GM19397 (cell line): Measurements from ENCODE around the gene LY6G5C.

Experiments used
- ATAC-seq: cut with Tn5 transposase; IDR thresholded peaks from one replicate; pipeline ENCODE4 v1.9.1; 2021; ENCODE audit warnings: mild to moderate bottlenecking, moderate library complexity; ENCODE audit not compliant: unreplicated experiment

The LY6G5C gene, protein sequence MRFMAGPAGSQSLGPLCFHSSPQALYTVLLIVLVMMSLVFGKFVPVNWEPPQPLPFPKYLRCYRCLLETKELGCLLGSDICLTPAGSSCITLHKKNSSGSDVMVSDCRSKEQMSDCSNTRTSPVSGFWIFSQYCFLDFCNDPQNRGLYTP

DNA sequence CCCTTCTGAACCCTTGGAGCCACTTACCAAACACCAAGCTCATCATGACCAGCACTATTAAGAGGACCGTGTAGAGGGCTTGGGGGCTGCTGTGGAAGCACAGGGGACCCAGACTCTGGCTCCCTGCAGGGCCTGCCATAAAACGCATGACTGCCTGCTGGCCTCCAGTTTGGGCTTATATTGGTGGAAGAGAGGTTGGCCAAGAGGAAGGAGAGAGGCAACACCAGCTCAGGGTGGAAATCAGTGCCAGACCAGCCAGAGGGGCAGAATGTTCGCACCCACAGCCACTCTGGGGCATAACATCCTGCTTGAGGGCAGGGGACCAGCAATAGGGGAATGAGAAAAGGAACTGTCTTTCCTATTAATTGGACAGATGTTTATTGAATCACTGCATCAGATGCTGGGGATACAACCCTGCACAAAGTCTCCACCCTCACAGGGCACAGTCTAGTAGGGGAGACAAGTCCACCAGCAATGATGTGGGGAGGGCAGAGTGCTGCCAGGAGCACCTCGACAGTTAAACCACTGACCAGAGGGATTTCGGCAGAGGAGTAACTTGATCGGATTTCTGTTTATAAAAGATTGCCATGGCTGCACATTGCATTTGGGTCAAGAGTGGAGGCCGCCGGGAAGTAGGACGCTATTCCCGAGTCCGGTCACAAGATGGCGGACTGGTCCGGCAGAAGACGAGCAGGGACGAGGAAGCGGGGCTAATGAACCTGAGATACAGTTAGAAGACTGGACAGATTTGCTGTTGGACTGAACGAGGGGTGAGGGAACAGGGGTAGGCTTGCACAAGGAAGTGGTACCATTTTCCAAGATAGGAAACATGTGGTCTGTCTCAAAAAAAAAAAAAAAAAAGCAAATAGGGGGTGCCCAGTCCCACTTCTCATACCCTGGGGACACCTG lies at the start of gene LY6G5C:
Gene LY6G5C (minus strand): TSS at position 842 of the 909 bp plus-strand sequence. CDS start 694 bp downstream, at position 148.
- ATAC-seq: peak; percentile 49

DNA sequence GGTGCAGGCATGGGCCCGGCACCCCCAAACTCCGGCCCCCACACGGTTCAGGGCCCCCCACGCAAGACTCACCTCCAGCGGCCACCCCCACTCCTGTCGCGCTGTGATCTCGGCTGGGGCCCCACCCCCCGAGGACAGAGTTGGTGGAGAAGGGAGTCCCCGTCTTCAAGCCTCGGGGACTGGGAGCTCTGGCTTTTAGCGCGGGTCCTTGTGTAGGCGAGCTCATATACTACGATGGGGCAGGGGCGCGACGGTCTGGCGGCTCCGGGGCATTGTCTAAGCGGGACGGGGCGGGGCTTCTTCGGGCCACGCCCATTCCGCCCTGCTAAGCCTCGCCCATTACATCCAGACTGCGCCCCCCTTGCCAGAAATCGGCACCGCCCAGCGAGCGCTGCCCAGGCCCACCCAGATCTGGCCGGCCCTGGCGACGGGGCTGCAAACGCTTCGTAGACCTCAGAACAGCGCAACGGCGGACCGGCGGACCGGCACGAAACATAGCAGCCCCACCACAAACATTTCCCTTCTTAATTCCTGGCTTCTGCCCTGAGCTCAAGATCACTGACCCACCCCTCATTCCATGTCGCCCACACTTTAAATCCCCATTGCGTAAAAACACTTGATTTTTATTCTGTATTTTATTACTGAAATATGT lies 49.2 kb upstream of the LY6G5C start:
- ATAC-seq: peak; percentile 36

DNA sequence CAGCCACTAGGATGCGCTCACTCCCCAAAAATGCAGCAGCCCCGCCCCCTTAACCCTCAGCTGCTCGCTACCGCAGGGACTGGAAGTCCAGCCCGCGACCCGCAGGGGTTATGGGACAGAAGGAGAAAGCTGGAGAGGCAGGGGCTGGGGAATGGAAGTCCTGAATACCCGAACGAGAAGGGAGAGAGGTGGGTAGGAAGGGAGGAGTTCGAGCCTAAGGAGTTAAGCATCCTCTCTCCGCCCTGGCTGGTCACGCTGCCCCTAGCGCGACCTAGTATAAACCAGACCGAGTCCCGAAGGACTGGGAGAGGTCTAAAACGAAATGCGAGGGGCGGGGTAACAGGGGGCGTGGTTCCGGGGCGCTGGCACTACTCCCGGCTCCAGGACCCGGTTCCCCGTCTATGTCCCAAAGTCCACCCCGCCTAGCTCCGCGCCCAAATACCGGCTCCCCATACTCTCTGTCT lies 48.7 kb upstream of the LY6G5C start:
- no peak for ATAC-seq

DNA sequence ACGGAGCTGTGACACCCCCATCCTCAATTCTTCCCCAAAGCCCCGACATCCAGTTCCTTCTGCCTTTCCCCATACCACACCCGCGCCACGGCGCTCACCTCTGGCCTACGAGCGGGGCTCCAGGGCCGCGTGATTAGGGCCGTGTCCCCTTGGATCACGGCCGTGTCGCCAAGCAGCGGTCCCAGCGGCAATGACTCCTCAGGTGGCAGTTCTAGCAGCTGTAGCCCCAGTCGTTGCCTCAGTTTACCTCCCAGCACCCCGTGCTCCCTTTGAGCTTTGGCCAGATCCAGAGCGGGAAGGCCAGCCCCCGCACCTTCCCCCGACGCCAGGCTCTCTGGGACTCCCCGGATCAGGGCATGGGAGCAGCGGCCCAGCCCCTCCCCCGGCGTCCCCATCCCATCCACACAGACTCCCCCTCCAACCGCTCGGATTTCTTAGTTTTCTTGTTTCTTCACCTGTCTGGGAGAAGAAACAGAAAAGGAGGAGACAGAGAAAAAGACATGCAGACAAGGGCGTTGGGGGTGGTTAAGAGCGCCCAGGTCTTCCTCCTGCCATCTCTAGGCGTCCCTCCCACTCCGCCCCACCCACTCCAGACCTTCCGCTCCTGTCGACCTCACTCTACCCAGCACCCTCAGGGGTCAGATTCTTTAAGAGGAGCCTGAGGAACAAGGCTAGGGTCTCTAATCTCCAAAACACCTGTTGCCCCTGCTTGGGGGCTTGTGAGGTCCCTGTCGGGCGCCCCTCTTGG lies 48.1 kb upstream of the LY6G5C start, which contains the start of gene DDAH2:
Gene DDAH2 (minus strand): TSS at position 533 of the 748 bp plus-strand sequence. CDS start 138 bp downstream, at position 395.
- ATAC-seq: no peak

DNA sequence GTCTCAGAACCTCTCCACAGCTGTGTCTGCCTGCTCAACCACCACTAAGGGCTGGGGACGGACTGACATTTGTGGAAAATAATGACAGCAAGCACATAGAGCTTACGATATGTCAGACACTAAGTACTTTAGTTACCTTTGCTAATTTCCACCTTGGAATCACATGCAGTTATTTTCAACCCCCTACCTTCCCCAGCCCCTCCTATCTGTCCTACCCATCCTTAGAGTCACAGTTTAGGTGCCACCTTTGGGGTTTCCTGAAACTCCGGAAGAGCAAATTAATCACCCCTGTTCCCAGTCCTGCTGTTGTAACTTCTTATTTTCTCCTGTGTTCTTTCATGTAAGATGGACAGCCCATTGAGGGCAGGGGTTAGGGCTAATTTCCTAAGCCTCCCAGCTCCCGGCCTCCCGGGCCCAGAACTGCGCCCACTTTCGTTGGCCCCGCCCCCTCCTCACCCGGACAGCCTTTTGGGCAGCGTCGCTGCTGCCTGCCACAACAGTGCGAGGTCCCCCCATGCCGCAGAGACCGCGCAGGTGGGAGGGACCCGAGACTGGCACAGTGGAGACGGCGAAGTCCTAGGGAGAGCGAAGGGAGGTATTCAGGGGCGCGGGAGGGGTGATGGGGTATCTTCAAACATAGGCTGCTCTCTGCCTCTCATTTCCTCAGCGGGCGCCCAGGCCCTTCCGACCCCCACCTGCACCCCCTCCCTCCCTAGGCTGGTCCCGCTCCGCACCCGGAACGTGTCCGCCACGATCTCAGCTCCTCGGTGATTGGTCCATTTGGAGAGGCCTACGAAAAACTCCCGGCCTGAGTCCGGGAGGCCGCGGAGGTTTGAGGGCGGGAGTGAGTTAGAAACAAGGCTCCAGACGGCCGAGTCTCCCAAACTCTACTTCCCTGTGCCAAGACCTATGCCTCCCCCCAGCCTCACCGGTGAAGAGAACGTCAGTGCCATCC lies 47.1 kb upstream of the LY6G5C start:
- ATAC-seq: no peak

DNA sequence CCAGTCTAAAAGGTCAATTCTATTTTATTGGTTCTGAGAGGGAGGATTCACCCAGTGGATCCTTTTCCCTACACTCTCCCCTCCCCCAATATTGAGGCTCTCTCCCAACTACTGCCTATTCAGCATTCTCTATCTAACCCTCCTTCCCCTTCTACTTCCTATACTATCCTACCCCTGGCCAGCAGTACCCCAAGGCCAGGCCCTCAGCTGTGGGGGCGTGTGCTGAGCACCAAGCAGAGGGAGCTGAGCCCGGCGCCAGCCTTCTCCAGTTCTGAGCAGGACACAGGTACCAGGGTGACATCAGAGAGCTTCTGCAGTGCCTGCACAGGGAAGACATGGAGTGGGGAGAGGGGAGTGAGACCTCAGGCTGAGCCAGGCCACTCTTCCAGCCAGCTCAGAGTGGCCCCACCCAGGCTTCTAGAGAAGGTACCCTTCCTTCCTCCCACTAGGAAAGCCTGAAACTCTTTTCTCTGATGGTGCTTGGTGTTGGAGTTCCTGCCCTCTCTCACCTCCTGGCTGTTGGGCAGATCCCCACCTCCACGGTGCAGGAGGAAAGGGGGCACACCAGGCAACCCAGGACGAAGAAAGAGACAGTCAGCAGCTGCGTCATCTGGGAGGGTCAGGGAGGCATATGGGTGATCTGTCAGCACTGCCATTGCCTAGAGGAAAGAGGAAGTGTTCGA lies 46.3 kb upstream of the LY6G5C start:
- ATAC-seq: peak; percentile 58

DNA sequence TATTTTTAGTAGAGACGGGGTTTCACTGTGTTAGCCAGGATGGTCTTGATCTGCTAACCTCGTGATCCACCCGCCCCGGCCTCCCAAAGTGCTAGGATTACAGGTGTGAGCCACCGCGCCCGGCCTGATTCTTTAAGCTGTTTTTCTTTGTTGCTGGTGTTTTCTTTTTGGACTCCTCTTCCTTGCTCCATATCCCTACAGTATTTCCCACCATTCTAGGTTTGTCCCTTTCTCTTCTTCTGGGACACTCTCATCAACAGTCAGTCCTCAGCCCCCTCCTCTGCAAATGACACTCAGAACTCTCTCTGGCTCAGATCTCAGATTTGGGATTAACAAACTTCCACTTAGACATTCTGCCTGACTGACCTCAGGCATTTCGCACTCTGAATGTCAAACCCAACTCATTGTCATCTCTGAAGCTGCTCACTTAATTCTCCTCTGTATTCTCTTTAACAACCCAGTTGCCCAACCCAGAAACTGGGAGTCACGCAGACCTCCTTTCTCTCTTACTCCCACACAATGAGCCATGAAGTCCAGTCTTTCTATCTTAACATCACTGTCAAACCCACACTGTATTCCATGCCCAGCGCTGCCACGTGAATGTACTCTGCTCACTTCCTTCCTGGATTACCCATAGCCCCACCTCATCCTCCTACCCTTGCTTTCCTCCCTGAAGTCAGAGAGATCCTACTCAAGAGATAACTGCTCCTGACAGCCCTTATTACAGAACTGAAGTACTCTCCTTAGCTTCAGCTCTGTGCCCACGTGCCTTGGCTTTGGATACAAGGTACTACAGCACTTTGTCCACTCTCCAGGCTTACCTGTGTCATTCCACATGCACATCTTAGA lies 44.9 kb upstream of the LY6G5C start:
- ATAC-seq: no peak

DNA sequence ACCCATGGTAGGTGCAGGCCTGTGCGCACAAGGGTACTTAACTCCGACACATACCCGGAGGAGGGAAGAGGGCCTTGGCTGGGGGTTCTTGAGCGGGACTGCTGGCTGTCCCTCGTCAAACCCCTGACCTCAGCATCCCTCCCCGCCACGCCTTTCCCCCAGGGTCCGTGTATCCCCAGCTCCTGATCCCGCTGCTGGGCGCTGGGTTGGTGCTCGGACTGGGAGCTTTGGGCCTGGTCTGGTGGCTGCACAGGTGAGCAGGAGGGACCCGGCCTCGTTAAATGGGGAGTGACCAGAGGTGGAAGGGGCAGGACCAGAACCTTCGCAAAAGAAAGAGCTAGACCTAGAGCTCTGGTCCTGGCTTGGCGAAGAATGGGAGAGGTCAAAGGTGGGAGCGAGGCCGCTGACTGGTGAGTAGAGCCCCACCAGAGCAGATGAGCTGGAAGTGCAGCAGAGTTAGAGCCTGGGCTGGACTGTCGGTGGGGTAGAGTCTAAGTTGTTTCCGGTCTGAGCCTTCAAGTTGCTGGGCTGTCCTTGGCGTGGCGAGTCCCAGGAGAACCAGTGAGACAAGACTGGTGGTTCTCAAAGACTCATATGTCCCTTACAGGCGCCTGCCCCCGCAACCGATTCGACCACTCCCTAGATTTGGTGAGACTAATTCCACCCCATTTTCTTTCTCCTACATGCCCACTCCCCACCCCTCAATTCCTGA lies 43.3 kb upstream of the LY6G5C start:
- no peak for ATAC-seq

DNA sequence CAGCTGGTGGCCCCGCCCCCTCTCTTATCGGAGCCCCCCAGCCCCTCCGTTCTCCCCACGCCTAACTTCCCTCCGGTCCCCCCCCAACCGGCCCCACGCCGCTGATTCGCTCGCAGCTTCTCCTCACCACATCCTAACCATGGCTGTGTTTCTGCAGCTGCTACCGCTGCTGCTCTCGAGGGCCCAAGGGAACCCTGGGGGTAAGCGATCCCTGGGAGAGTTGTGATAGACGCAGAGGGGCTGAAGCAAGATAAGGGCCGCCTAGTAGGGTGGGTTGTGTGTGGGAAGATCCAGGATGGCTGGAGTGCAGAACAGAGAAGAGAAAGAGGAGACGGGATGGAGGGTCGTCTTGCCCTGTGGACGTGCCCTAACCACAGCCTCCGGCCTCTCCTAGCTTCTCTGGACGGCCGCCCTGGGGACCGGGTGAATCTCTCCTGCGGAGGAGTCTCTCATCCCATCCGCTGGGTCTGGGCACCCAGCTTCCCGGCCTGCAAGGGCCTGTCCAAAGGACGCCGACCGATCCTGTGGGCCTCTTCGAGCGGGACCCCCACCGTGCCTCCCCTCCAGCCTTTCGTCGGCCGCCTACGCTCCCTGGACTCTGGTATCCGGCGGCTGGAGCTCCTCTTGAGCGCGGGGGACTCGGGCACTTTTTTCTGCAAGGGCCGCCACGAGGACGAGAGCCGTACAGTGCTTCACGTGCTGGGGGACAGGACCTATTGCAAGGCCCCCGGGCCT lies 42.5 kb upstream of the LY6G5C start, which contains the start of gene MPIG6B:
Gene MPIG6B (plus strand): TSS at position 129 of the 735 bp plus-strand sequence. CDS start 11 bp downstream, at position 140.
- no peak for ATAC-seq

DNA sequence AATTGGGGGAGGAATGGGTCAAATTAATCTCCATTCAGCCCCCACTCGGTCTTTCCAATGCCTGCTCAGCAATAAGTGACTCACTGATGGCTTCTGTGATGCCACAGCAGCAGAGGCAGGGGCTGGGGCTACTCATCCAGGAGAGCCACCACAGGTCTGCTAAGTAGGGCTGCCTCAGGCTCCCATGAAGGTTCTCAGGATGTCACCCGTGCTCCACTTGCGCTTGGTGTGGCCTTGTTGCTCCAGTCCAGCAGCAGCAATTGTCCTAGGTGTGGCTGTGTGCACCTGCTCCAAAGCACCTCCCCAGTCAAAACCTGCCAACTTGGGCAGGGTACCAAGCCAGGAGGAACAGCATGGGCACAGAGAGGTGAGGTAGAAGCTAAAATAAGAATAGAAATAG lies 41.3 kb upstream of the LY6G5C start:
- ATAC-seq: no peak

DNA sequence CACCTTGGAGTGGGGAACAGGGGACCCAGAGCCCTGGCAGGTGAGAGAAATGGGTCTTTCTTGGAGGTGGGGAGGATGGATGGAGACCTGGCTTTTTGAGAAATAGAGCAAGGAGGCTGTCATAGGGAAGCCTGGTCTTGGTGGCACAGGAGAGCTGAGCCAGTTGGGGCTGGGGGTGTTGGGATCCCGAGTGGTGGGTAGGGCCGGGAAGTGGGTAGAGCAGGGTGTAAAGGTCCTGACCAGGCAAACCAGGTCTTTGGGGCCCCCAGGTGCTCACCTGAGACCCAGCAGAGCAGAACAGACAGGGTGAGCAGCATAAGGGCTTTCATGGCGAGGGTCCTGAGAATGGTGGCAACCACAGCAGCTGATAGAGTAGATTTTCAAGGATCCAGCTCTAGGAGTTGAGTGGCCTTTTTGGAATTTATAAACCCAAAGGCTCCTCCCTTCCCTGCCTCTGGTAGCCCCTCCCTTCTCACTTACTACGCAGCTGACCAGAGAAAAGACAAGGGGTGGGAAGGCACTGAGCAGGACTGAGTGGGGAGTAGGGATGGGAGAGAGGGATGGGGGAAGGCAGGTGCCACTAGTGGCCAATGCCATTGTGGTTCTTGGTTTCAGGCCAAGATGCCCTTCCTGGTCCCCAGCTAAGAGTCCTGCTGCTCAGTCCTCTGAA lies 40.6 kb upstream of the LY6G5C start, which contains the start of gene LY6G6C:
Gene LY6G6C (minus strand): TSS at position 396 of the 670 bp plus-strand sequence. CDS start 67 bp downstream, at position 329.
- no peak for ATAC-seq

DNA sequence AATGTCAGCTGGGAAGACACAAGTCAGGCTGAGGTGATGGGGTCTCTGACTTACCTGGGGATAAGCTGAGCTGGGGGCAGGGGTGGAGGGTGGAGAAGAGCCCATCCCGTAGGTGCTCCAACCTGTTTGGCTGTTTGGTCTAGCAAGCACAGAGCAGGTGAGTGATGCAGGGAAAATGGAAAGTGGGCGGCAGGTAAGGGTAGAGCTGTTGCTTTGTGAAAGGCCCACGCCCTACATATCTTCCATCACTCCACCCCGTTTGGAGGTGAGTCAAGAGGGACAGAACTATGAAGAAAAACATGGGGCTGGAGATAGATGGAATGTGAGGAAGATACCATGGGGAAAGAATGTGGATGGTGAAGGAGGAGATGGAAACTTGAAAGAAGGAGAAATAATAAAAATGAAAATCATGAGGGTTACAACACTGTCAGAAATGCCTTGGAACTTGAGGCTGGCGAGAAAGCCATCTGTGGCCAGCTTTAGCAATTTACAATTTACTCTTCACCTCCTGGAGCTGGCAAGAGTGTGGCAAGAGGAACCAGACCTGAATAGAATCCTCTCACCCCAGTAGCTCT lies 39.4 kb upstream of the LY6G5C start:
- ATAC-seq: no peak

DNA sequence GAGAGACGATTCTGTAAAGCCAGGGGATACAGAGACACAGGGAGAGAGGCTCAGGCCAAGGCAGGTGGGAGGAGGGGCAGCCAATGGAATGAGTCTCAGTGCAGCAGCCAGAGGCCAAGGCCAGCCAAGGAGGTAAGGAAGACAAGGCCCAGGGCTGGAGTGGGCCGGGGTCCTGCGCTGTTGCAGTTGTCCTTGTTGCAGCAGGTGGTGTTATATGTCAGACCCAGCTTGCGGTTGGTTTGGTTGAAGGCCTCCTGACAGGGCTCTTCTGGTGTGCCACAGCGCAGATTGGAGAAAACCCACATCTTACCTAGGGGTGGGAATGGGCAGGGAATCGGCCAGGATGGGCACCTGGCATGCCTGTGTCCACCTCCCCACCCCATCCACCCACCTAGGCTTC lies 38.1 kb upstream of the LY6G5C start:
- no peak for ATAC-seq

DNA sequence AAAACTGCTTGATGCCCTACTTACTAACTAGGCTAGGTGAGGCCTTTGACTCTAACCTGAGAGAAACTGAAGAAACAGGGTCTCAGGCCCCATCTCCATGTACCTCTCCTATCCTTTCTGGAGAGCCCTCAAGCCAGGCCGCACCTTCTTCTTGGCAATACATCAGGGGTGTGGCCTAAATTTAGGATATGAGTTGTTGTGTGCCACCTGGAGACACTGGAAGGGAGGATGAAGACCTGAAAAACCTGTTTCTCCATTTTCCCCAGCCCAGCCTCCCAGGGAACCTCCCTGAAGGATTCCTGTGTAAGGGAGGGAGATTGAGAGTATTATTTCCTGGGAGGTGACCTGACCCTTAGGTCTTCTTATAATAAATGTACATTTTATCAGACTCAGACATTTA lies 37.4 kb upstream of the LY6G5C start:
- ATAC-seq: no peak

DNA sequence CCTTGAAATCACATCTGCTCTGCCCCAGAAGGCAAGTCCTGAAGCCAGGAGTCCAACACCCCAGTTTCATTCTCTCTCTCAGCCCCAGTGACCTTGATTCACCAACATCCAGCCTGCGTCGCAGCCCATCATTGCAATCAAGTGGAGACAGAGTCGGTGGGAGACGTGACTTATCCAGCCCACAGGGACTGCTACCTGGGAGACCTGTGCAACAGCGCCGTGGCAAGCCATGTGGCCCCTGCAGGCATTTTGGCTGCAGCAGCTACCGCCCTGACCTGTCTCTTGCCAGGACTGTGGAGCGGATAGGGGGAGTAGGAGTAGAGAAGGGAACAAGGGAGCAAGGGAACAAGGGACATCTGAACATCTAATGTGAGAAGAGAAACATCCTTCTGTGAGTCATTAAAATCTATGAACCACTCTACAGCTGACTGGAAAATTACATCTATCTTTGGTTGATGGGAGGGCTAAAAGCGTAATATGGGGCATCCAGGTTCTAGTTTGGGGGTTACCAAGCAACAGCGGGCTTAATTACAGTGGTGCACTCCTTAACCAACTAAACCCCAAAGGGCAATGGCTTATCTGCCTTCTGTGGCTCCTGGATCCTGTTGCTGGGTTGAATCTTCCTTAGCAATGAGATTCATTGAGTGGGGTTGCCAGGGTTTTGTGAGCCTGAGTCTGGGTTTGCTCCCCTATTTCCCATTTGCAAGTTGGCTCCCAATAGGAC lies 36.8 kb upstream of the LY6G5C start:
- ATAC-seq: no peak
